ENCODE data around the gene ADGRG3. TPM values are rescaled to one million over a fixed set of nuclear protein-coding genes. Genes with fewer than 3 reads are reported as not detected.

The ADGRG3 gene
- total RNA-seq, 3 donors from 2014 or later (not counting 1 experiment from before 2014, with no cell fraction given) = 16.6 to 57.3 (median 20.7) TPM

DNA sequence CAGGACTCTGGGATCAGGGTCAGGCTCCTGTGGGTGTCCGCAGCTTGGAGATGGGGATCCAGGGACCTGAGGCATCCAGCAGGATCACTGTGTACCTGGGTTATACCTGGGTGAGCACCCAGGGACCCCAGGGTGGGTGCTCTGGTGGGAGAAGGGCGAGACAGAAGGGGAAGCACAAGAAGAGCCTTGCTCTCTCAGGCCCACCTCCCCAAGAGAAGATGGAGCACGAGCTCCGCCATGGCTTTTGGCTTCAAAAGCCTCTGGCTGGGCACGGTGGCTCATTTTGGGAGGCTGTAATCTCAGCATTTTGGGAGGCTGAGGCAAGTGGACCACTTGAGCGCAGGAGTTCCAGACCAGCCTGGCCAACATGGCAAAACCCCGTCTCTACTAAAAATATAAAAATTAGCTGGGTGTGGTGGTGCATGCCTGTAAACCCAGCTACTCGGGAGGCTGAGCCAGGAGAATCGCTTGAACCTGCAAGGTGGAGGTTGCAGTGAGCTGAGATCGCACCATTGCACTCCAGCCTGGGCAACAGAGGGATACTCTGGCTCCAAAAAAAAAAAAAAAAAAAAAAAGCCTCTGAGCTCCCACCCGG is 35.4 kb downstream of the ADGRG3 start:
- DNase-seq (no peak), ATAC-seq (no peak)
- TF ChIP-seq, protein P1, sequence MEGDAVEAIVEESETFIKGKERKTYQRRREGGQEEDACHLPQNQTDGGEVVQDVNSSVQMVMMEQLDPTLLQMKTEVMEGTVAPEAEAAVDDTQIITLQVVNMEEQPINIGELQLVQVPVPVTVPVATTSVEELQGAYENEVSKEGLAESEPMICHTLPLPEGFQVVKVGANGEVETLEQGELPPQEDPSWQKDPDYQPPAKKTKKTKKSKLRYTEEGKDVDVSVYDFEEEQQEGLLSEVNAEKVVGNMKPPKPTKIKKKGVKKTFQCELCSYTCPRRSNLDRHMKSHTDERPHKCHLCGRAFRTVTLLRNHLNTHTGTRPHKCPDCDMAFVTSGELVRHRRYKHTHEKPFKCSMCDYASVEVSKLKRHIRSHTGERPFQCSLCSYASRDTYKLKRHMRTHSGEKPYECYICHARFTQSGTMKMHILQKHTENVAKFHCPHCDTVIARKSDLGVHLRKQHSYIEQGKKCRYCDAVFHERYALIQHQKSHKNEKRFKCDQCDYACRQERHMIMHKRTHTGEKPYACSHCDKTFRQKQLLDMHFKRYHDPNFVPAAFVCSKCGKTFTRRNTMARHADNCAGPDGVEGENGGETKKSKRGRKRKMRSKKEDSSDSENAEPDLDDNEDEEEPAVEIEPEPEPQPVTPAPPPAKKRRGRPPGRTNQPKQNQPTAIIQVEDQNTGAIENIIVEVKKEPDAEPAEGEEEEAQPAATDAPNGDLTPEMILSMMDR (IDR thresholded peaks at IDR 0.05) = no peak
- H3K27me3 ChIP-seq (ENCODE audit: control insufficient read depth, insufficient read depth, low read length) = no peaks in the 10 kb centered on the region
- H3K27ac ChIP-seq (ENCODE audit: low read length) = no peak overlapping the region
- no peak overlapping the region for H3K4me3 ChIP-seq (ENCODE audit: low read length)
- WGBS (ENCODE audit: insufficient coverage) = 88% methylated on average over 10 of the region's 11 CpGs
- Mint-ChIP-seq H3K36me3 (no peaks in the 10 kb centered on the region), H3K4me3 (no peak overlapping the region), H3K27me3 (ENCODE audit: low read depth in 2 of 2) (no peaks in the 10 kb centered on the region), H3K27ac (no peak overlapping the region), H3K9me3 (no peaks in the 10 kb centered on the region), H3K4me1 (no peaks in the 10 kb centered on the region)
- H3K36me3 ChIP-seq (ENCODE audit: control insufficient read depth, insufficient read depth, low read length) = no peaks in the 10 kb centered on the region
- no peaks in the 10 kb centered on the region for H3K9me3 ChIP-seq (ENCODE audit: control insufficient read depth, insufficient read depth, low read length)
- H3K4me1 ChIP-seq (ENCODE audit: control insufficient read depth, insufficient read depth, low read length) = no peaks in the 10 kb centered on the region
- intact Hi-C loops (cut with micrococcal nuclease) = no loop called here

DNA sequence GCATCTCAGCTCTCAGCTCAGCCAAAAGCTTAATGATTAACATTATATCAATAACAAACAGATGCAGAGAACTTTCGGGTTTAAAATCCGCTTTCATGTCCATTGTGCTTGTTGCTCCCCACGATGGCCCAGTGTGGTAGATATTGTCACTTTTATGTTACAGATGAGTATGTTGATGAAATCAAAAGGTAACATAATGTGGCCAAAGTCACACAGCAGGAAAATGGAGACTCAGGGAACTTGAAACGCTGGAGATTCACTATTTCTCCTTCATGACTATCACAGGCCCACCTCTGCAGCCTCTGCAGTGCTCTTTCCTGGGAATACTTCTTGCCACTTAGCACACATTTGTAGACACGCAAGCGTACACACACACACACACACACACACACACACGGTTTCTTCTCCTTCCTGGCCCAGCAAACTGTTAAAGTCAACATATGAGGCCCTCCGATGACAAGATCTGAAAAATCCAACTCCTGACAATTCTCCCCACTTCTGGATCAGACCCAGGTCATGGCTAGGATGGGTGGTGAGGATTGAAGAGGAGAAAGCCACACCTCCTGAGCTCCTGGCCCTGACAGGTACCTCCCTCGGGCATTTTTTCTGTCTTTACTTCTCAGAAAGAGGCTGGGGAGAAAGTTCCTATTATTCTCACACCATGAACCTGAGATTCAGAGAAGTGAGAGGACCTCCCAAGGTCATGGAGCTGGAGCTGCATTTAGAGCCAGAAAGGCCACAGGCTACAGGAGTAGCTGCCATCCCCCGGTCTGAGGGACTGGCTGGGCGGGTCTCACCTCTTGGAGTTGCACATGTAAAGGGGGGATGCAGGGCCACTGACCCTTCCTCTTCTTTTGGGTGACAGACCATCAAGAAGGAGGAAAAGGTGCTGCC is 36.2 kb downstream of the ADGRG3 start:
- Mint-ChIP-seq H3K36me3 (no peaks in the 10 kb centered on the region), H3K4me1 (no peaks in the 10 kb centered on the region), H3K27ac (no peak overlapping the region), H3K4me3 (no peak overlapping the region), H3K27me3 (ENCODE audit: low read depth in 2 of 2) (no peaks in the 10 kb centered on the region), H3K9me3 (no peaks in the 10 kb centered on the region)
- Histone ChIP-seq H3K27ac (ENCODE audit: low read length) (no peak overlapping the region), H3K9me3 (ENCODE audit: control insufficient read depth, insufficient read depth, low read length) (no peaks in the 10 kb centered on the region), H3K4me1 (ENCODE audit: control insufficient read depth, insufficient read depth, low read length) (no peaks in the 10 kb centered on the region), H3K4me3 (ENCODE audit: low read length) (no peak overlapping the region), H3K36me3 (ENCODE audit: control insufficient read depth, insufficient read depth, low read length) (no peaks in the 10 kb centered on the region), H3K27me3 (ENCODE audit: control insufficient read depth, insufficient read depth, low read length) (no peaks in the 10 kb centered on the region)
- intact Hi-C loops (cut with micrococcal nuclease) = no loop called here
- 75% methylated on average over 10 of the region's 11 CpGs for WGBS (ENCODE audit: insufficient coverage)
- TF ChIP-seq, protein P1 (IDR thresholded peaks at IDR 0.05) = no peak
- no peak for ATAC-seq
- no peak for DNase-seq

DNA sequence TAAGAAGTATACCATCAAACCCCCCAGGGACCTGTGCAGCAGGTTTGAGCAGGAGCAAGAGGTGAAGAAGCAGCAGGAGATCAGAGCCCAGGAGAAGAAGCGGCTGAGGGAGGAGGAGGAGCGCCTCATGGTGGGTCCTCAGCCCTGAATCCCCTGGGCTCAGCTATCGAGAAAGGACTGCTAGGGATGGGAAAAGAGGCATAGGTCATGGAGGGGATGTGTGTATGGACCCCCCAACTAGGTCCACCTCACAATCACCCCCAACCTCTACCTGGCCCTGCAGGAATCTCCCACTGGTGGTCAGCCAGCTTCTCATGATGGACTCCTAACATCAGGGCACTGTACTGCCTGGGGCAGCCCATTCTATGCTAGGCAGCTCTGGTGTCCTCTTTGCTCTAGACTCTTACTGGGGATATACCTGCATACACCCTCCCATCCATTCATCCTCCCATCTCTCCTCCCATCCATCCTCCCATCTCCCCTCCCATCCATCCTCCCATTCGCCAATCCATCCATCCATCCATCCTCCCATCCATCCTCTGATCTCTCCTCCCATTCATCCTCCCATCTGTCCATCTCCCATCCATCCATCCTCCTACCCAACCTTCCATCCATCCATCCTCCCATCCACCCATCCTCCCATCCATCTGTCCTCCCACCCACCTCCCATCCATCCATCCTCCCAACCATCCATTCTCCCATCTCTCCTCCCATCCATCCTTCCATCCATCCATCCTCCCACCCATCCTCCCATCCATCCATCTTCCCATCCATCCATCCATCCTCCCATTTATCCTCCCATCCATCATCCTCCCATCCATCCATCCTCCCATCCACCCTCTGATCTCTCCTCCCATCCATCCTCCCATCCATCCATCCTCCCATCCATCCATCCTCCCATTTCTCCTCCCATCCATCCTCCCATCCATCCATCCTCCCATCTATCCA is 37.1 kb downstream of the ADGRG3 start:
- H3K4me1 Mint-ChIP-seq = no peaks in the 10 kb centered on the region

More for the DNA sequence above, 37.1 kb downstream of the ADGRG3 start:
- no peak for ATAC-seq
- no peak for DNase-seq
- Mint-ChIP-seq H3K27me3 (ENCODE audit: low read depth in 2 of 2) (no peaks in the 10 kb centered on the region), H3K27ac (no peak overlapping the region), H3K36me3 (no peaks in the 10 kb centered on the region), H3K4me3 (no peak overlapping the region), H3K9me3 (no peaks in the 10 kb centered on the region)
- 90% methylated on average over 4 of the region's 4 CpGs for WGBS (ENCODE audit: insufficient coverage)
- Histone ChIP-seq H3K4me3 (ENCODE audit: low read length) (no peak overlapping the region), H3K27me3 (ENCODE audit: control insufficient read depth, insufficient read depth, low read length) (no peaks in the 10 kb centered on the region), H3K36me3 (ENCODE audit: control insufficient read depth, insufficient read depth, low read length) (no peaks in the 10 kb centered on the region), H3K4me1 (ENCODE audit: control insufficient read depth, insufficient read depth, low read length) (no peaks in the 10 kb centered on the region), H3K27ac (ENCODE audit: low read length) (no peak overlapping the region), H3K9me3 (ENCODE audit: control insufficient read depth, insufficient read depth, low read length) (no peaks in the 10 kb centered on the region)
- intact Hi-C loops (cut with micrococcal nuclease) = no loop called here
- TF ChIP-seq, protein P1 (IDR thresholded peaks at IDR 0.05) = no peak

Measured in natural killer cell (primary cell).